Measurements from ENCODE around the gene TRPC4. TPM values are rescaled to one million over a fixed set of nuclear protein-coding genes. Genes with fewer than 3 reads are reported as not detected.

TRPC4 gene
- total RNA-seq, 2 experiments from 2014 or later, result not detected

GRCh38 chr13:37709318-37709717 is 160.3 kb downstream of the TRPC4 start:
- no peak for ATAC-seq (ENCODE audit: poor library complexity)
- intact Hi-C loops (cut with DNase I, micrococcal nuclease), result no loop called here

GRCh38 chr13:37707739-37708500 is 161.7 kb downstream of the TRPC4 start:
- no peak overlapping the region for H3K4me3 Mint-ChIP-seq
- no peaks in the 10 kb centered on the region for H3K4me1 Mint-ChIP-seq (ENCODE audit: low read depth)
- no peak overlapping the region for H3K27ac Mint-ChIP-seq
- H3K4me1 ChIP-seq (ENCODE audit: insufficient read depth, low read length), result no peaks in the 10 kb centered on the region
- intact Hi-C loops (cut with DNase I, micrococcal nuclease), result no loop called here
- no peaks in the 10 kb centered on the region for H3K36me3 ChIP-seq (ENCODE audit: insufficient read depth, low read length)
- H3K27me3 Mint-ChIP-seq, result no peaks in the 10 kb centered on the region
- peaks cover 8% of the 10 kb centered on the region for H3K9me3 Mint-ChIP-seq
- POLR2A ChIA-PET, result no interaction called here
- no peak for TF ChIP-seq CTCF (IDR thresholded peaks at IDR 0.05)
- H3K27ac ChIP-seq (ENCODE audit: low read depth in 1 of 2, low read length in 2 of 2), result no peak overlapping the region
- H3K27me3 ChIP-seq (ENCODE audit: control insufficient read depth in 1 of 2, insufficient read depth in 2 of 2, low read length in 2 of 2), result no peaks in the 10 kb centered on the region
- no peak overlapping the region for H3K4me3 ChIP-seq (ENCODE audit: low read length)
- CTCF ChIA-PET, result no interaction called here
- no peaks in the 10 kb centered on the region for H3K9me3 ChIP-seq (ENCODE audit: control insufficient read depth in 1 of 2, insufficient read depth in 1 of 2, low read length in 2 of 2)
- ATAC-seq (ENCODE audit: poor library complexity) (no peak), DNase-seq (no peak)
- no peaks in the 10 kb centered on the region for H3K36me3 Mint-ChIP-seq (ENCODE audit: low read depth)

More at GRCh38 chr13:37709318-37709717, 160.3 kb downstream of the TRPC4 start:
- no peaks in the 10 kb centered on the region for H3K4me1 Mint-ChIP-seq (ENCODE audit: low read depth)
- no peak for TF ChIP-seq CTCF (IDR thresholded peaks at IDR 0.05)
- no peak for DNase-seq
- Histone ChIP-seq H3K4me1 (ENCODE audit: insufficient read depth, low read length) (no peaks in the 10 kb centered on the region), H3K36me3 (ENCODE audit: insufficient read depth, low read length) (no peaks in the 10 kb centered on the region), H3K4me3 (ENCODE audit: low read length) (no peak overlapping the region), H3K27ac (ENCODE audit: low read depth in 1 of 2, low read length in 2 of 2) (no peak overlapping the region), H3K9me3 (ENCODE audit: control insufficient read depth in 1 of 2, insufficient read depth in 1 of 2, low read length in 2 of 2) (no peaks in the 10 kb centered on the region), H3K27me3 (ENCODE audit: control insufficient read depth in 1 of 2, insufficient read depth in 2 of 2, low read length in 2 of 2) (no peaks in the 10 kb centered on the region)
- H3K36me3 Mint-ChIP-seq (ENCODE audit: low read depth), result no peaks in the 10 kb centered on the region
- H3K4me3 Mint-ChIP-seq, result no peak overlapping the region
- no peaks in the 10 kb centered on the region for H3K27me3 Mint-ChIP-seq
- H3K9me3 Mint-ChIP-seq, result peaks cover 8% of the 10 kb centered on the region
- POLR2A ChIA-PET, result no interaction called here
- no peak overlapping the region for H3K27ac Mint-ChIP-seq
- CTCF ChIA-PET, result no interaction called here

- Mint-ChIP-seq H3K9me3 (peaks cover 8% of the 10 kb centered on the region), H3K4me1 (ENCODE audit: low read depth) (no peaks in the 10 kb centered on the region), H3K27me3 (no peaks in the 10 kb centered on the region), H3K4me3 (no peak overlapping the region), H3K27ac (no peak overlapping the region), H3K36me3 (ENCODE audit: low read depth) (no peaks in the 10 kb centered on the region)
- intact Hi-C loops (cut with DNase I, micrococcal nuclease), result no loop called here
- H3K4me3 ChIP-seq (ENCODE audit: low read length), result no peak overlapping the region
- no peaks in the 10 kb centered on the region for H3K27me3 ChIP-seq (ENCODE audit: control insufficient read depth in 1 of 2, insufficient read depth in 2 of 2, low read length in 2 of 2)
- no peak for TF ChIP-seq CTCF (IDR thresholded peaks at IDR 0.05)
- no peak for DNase-seq
- ChIA-PET CTCF (no interaction called here), POLR2A (no interaction called here)
- no peak for ATAC-seq (ENCODE audit: poor library complexity)
- no peaks in the 10 kb centered on the region for H3K9me3 ChIP-seq (ENCODE audit: control insufficient read depth in 1 of 2, insufficient read depth in 1 of 2, low read length in 2 of 2)
- no peak overlapping the region for H3K27ac ChIP-seq (ENCODE audit: low read depth in 1 of 2, low read length in 2 of 2)
- no peaks in the 10 kb centered on the region for H3K4me1 ChIP-seq (ENCODE audit: insufficient read depth, low read length)
- H3K36me3 ChIP-seq (ENCODE audit: insufficient read depth, low read length), result no peaks in the 10 kb centered on the region
These were observed 163.5 kb downstream of the TRPC4 start for GRCh38 chr13:37706041-37706440.
